ENCODE measurements around the gene MPC2.
"Not testable (repeated sequence)": the region's sequence is repeated elsewhere in the genome, so short reads cannot be mapped to it uniquely, and the experiment has no call there.

MPC2 gene

DNA sequence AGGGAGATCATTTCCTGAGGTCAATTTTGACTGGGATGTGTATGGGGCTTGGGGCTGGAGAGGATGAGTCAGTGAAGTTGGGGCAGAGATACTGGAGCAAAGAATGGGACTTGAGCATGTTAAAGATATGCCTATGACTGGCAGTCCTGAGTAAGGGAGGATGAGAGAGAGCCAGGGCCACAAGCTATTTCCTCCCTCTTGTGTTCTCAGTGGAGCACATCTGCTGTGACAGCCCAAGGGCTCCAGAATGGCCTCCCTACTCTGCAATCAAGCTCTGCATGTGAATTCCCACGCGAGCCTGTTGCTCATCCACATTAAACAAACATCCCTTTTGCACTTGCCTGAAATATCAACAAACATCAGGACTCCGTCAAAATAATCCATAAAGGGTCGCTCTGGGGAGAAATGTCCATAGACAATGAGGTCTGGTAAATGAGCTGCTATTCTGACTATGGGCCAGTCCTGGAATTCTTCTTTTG, 32.2 kb downstream of the MPC2 start:
- DNase-seq, result peak; percentile 35

DNA sequence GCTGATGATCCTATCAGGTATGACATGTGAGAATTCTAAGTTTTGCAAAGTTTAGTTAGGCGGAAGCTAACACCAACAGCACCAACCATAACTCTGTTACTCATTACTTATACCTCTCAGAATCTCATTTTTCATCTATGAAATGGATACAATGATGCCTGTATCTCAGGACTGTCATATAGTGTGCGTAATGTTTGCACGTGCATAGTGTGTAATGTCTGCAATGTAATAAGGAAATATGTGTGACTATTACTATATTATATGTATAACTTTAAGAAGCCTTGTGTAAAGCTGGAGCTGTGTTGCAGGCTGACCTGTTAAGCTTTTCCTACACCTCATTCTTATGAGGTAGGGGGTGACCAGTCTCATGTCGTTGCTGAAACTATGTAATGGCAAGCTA, 36.0 kb downstream of the MPC2 start:
- no peak for DNase-seq

DNA sequence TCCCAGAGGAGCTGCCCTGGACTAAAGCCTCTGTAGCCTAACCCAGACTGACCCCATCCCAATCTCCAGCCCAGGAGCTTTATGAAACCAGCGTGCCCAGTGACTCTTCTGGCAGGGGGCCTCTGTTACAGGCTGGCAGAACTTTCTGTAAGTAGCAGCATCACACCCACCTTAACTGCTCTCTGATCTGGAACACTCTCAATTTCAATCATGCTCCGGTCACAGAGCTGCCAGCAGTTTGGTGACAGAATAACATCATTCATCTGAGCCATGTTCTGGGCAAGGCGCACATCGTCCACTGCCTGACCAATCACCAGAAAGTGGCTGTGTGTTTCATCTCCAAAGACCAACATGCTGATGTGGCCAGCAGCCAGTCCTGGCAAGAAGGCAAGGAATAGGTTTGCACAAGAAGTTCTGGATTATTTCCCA, 37.6 kb downstream of the MPC2 start:
- no peak for DNase-seq

DNA sequence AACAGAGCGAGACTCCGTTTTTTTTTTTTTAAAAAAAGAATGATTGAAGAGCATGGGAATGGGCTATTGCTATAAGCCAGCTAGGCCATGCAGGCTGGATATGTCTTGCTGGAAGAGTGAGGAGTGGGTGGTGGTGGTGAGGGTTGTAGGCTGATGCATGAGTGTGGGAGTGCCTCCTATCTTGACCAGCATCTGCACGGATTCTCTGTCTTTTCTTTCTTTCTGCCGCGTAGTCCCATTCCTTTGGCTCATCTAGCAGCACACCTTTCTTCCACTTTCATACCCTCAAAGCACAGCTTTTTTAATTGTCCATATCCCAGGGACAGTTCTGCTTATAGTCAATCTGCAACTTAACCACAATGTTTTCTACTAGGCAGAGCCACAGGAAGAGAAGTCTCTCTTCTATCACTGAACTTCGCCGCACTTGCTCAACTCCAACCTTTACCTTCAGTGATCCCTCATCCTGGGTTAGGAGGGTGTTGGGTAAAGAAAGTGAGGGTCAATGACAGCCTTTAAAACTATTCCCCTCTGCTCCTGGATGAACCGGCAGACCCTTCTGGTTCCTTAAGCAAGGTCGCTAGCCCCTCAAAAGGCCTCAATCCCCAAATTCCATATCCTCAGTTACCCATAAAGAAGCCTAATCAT, 38.2 kb downstream of the MPC2 start:
- DNase-seq, result no peak

DNA sequence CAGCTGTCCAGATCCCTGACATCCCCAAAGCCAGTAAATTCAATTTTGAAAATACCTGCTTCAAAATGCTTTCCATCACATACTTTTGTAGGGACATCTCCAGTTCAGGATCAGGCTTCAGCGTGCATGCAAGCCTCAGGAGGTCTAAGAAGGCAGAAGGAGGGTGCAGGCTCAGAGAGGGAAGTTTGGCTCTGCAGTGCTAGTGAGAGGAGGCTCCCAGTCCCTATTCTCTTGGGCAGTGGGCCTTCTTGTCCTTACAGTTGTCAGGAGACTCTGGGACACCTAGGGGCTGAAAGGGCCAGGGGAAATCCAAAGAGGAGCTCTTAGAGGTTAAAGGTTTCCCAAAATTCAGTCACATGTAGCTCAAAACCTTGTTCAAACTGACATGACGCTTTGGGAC, 43.1 kb downstream of the MPC2 start:
- DNase-seq, result no peak

DNA sequence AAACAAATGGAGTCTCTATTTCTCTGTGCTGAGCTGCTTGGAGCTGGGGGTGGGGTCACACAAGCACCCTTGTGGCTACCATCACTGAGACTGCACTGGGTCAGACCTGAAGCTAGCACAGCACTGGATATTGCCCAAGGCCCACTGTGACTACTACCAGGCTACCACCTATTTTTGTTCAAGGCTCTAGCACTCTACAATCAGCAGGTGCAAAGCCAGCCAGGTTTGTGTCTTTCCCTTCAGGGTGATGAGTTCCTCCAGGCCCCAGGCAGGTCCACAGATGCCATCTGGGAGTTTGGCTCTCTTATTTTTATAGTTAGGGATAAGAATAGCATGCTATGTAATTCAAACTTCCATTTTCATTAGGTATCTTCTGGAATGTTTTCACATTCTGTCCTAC, 46.5 kb downstream of the MPC2 start:
- no peak for DNase-seq

DNA sequence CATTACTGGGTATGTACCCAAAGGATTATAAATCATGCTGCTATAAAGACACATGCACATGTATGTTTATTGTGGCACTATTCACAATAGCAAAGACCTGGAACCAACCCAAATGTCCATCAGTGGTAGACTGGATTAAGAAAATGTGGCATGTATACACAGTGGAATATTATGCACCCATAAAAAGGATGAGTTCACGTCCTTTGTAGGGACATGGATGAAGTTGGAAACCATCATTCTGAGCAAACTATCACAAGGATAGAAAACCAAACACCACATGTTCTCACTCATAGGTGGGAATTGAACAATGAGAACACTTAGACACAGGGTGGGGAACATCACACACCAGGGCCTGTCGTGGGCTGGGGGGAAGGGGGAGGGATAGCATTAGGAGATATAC, 49.7 kb downstream of the MPC2 start:
- DNase-seq, result not testable (repeated sequence)

DNA sequence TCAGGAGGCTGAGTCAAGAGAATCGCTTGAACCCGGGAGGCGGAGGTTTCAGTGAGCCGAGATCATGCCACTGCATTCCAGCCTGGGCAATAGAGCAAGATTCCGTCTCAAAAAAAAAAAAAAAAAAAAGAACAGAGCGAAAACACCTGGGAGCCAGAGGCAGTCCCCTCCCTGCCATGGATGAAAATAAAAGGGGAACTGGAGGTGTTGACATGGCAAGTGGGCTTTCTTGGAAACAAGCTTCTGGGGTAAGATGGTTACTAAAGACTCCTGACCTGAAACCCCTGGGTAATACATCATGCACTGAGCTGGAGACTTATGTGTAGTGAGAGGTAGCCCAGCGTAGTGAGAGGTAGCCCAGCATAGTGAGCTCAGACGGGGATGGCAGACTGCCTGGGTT, 54.5 kb downstream of the MPC2 start:
- DNase-seq, result no peak

DNA sequence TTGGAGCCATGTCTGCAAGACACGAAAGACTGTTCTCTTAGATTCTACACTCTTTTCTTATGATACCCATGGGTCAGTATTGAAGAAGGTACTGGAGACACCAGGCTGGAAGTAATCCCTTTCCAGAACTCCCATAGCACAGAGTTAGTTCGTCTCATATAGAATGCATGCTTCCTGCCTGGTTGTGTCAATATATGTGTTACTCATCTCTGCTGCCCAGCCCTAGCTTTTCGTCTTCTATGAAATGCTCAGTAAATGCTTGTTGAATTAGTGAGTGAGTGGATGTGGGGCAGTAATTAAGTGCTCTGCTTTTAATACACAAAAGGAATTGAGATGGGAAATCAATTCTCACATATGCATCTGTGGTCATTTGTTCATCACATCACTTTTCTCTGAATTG, 55.1 kb downstream of the MPC2 start:
- DNase-seq, result no peak

DNA sequence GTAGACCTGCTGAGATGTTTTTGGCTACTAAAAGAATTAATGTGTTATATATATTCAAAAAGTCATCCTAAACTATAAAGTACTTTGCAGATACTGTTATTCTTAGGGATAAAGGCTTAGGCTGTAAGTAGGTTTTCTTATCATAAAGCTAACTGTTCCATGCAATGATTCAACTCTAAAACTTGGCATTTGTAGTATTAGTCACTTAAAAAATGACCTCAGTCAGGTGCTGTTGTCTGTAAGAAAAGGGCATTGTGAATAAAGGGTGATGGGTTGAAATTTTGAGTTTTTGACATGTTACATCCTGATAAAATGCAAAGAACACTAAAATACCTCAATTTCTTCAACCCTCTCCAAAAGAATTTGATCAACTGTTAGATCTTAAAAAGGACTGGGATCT, 55.8 kb downstream of the MPC2 start:
- DNase-seq, result no peak

DNA sequence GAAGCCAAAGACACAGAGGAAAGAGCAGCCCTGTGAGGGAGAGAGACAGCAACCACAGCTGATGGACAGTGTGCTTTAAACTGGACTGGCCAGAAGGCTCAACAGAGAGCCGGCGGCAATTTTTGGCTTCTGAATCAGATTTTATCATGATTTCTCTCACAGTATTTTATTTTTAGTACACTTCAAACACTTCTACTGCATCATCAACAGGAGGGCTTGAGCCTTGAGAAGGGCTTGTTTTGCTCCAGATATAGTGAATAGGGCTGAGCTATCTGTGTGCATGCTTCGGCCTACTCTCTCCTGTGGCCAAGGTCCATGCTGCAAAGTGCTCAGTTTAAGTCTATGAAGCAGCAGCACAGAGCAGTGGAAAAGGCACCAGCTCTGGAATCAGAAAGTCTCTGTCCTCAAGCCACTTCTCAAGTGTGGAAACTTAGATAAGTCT, 56.3 kb downstream of the MPC2 start:
- no peak for DNase-seq

DNA sequence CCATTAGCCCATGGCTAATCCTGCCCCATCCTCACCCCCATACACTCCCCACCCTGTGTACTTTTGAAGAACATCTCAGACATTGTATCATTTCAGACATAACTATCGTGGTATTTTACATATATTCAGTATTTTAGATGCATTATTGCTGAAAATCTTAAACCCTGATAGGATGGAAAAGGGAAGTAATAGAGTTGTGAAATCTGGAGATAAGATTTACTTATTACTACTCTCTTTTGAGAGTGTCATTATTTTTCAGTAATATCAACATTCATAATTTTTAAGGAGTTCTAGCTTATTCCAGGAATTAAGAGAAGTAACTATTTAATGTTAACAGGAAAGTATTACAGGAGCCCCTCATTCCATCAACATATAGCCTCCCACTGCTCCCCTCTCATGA, 57.4 kb downstream of the MPC2 start:
- DNase-seq, result no peak

DNA sequence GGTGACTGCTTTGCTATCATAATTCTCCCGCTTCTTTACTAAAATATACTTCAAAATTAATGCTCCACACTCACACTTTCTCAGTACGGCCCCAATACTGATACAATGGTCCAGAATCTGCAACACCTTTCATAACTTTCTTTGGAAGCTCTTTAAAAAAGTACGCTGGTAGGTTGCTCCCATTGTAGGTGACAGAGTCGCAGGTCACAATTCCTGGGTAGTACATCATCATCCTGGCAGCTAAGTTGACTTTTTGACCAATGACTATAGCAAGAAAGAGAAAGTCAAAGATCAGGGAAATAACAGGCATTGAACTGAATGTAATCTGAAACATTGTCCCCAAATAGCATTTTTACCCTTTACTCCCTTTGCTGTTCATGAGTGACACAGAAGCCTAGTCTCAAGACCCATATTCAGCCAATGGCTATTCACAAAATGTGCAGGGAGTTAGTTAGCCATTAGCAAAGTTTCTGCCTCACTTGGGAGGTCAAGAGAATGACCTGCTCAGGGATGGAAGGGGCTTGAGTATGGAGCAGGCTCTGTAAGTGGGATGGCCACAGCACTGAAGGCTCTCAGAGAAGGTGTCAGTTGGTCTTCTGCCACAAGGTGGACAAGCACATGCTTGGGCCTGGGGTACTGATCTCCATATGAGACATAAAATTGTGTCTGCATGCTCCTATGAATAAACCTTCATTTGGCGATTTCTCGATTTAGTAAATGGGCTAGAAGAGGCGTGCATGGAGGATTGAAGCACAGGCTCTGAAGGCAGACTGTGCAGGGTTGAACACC, 58.3 kb downstream of the MPC2 start:
- no peak for DNase-seq

DNA sequence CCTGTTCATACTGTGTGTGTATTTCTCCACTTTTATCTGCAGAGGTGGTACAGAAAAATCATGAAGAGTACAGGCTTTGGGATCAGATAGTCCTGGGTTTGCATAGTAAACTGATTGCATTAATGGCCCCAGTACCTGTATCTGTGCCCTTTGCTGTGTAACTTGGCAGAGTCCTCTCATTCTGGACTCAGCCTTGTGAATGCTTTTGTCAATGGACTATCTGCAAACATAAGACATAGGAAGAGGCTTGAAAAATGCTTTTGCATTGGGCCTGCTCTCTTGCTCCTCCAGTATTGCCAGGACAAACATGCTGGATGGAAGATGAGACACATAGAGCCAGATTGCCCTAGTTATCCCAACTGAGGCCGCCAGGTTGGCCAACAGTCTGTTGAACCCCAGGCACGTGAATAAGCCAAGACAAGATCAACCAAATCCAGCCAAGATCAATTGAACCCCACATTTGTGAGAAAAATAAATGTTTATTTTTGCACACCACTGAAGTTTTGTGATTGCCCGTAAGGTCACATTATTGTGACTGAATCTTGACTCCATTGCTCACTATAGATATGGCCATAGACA, 60.2 kb downstream of the MPC2 start:
- DNase-seq, result no peak

DNA sequence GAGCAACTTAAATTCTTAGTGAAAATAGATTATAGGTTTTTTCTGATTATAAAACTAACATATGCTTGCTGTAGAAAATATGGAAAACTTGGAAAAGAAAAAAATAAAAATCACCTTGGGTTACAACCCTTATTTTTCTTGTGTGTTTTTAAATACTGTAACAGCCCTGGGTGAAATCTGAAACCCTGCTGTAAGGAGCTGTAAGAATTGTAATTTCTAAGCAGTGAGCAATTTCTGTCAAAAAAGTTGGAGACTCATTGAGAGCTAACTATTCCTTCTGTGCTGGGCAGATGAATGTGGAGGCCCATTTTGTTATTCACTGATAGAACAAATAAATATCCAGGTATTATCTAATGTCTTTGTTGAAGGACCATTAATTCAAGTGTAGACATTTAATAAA, 65.5 kb downstream of the MPC2 start:
- DNase-seq, result no peak

DNA sequence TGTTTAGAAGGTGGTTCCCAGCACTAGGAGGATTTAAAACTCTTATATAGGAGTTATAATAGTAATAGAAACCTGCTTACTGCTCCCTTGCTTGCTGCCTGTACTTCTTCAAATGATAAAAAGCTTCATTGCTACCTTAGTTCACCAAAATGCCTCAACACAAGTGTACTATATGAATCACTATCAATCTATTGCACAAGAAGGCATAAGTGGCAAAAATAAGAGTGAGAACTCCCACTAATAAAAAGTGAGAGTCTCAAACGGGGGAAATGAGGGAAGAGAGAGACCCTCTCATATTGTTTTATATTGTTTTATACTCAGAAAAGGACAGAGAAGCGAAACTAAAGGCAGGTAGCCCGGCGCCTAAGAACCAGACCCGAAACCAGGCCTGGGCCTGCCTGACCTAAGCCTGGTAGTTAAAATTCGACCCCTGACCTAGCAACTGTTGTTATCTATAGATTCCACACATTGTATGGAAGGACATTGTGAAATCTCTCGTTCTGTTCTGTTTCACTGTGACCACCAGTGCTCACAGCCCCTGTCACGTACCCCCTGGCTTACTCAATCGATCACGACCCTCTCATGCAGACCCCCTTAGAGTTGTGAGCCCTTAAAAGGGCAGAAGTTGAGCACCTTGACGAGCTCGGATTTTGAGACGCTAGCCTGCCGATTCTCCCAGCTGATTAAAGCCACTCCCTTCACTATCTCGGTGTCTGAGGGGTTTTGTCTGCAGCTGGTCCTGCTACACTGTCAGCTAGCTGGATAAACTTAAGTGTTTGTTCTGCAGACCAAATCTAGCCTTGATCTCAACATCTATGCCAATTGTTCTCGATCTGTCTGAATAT, 67.5 kb downstream of the MPC2 start:
- not testable (repeated sequence) for DNase-seq

DNA sequence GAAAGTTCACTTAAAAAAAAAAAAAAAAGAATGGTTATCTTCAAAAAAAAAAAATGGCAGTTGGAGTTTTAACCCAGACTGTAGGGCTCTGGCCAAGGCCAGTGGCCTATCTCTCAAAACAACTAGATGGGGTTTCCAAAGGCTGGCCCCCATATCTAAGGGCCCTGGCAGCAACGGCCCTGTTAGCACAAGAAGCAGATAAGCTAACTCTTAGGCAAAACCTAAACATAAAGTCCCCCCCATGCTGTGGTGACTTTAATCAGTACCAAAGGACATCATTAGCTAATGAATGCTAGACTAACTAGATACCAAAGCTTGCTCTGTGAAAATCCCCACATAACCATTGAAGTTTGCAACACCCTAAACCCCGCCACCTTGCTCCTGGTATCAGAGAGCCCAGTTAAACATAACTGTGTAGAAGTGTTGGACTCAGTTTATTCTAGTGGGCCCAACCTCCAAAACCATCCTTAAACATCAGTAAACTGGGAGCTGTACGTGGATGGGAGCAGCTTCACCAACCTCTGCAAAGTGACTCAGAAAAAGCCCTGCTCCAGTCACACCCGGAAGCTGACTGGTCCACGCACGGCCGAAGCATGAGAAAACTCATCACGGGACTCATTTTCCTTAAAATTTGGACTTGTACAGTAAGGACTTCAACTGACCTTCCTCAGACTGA, 70.0 kb downstream of the MPC2 start:
- not testable (repeated sequence) for DNase-seq
